HG03520 (cell line): ENCODE data around the gene USP26.
"Not testable (repeated sequence)": the region's sequence is repeated elsewhere in the genome, so short reads cannot be mapped to it uniquely, and the experiment has no call there.

Experiments
- ATAC-seq: cut with Tn5 transposase; IDR thresholded peaks from one replicate; pipeline ENCODE4 v1.9.1; 2021; ENCODE audit warnings: mild to moderate bottlenecking, moderate library complexity; ENCODE audit not compliant: unreplicated experiment

The USP26 gene, protein sequence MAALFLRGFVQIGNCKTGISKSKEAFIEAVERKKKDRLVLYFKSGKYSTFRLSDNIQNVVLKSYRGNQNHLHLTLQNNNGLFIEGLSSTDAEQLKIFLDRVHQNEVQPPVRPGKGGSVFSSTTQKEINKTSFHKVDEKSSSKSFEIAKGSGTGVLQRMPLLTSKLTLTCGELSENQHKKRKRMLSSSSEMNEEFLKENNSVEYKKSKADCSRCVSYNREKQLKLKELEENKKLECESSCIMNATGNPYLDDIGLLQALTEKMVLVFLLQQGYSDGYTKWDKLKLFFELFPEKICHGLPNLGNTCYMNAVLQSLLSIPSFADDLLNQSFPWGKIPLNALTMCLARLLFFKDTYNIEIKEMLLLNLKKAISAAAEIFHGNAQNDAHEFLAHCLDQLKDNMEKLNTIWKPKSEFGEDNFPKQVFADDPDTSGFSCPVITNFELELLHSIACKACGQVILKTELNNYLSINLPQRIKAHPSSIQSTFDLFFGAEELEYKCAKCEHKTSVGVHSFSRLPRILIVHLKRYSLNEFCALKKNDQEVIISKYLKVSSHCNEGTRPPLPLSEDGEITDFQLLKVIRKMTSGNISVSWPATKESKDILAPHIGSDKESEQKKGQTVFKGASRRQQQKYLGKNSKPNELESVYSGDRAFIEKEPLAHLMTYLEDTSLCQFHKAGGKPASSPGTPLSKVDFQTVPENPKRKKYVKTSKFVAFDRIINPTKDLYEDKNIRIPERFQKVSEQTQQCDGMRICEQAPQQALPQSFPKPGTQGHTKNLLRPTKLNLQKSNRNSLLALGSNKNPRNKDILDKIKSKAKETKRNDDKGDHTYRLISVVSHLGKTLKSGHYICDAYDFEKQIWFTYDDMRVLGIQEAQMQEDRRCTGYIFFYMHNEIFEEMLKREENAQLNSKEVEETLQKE

GRCh38 chrX:133097031-133097430, at the start of gene USP26:
Gene USP26, minus strand, starts transcription at chrX:133097109. Its CDS starts 68,889 bp downstream, at chrX:133028220.
- ATAC-seq = no peak

DNA sequence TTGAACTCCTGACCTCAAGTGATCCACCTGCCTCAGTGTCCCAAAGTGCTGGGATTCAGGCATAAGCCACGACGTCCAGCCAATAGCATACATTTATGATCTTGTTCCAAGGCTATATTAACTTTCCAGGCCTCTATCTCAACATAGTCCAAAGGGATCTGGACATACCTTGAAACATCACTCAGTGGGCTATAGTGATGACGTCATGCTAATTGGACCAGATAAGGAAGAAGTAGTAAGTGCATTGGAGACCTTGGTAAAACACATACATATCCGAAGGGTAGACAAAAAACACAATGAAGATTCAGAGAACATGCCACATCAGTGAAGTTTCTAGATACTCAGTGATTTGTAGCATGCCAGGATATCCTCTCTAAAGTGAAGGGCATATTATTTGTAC, 37.4 kb upstream of the USP26 start:
- ATAC-seq = no peak

- no peak for ATAC-seq
These were observed 23.5 kb upstream of the USP26 start for GRCh38 chrX:133120406-133120805.

DNA sequence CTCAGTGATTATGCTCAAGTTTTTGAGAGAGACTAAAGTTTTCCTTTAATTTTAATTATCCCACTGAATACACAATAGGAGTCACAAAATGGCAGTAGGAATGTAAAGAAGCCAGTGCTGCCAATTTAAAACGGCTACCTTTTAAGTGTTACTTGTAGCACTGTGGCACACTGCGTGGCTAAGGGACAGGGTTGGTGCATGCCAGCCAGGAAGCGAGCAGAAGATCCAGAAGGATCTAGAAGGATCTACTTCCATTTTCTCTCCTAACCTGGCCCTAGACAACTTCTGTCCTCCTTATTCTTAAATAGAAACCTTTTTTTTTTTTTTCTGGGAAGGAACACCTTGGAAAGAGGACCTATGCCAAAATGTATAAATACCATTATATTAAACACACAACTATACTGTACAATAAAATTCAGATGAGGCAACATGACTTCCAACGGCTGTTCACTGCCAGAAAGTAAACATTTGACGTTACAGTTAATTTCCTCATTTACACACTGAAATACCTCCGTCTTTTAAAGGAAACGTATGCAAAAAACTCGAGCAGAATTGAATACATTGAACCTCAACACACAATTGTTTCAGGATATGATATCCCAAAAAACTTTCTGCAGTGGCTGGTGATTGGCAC, 2.7 kb downstream of the USP26 start:
- no peak for ATAC-seq

DNA sequence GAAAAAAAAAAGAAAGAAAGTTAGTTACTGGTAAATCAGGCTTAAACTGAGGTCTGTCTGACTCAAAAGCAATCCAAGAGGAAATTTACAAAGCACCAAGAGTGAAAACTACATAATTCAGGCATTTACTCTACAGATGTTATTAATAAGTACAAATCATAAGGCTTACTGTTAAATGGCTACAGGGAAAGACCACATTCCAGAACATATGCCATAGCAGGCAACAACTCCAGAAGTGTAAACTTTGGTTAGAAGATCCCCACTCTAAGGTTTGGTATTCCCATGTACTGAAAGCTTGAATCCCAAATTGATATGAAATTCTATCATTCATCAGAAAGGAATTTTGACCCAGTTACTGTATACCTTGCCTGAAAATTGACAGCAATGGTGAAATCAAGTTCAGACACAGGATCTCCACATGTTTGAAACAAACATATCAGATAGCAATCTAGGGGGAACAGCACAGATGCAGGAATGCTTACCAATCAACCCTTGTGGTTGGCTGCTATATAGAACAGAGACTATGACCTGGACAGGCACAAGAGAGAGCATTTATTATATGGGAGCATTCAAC, 6.6 kb downstream of the USP26 start:
- no peak for ATAC-seq

- no peak for ATAC-seq
These were observed 7.5 kb downstream of the USP26 start for GRCh38 chrX:133089411-133089810.

- ATAC-seq = no peak
These were observed 11.1 kb downstream of the USP26 start for GRCh38 chrX:133085785-133086184.

DNA sequence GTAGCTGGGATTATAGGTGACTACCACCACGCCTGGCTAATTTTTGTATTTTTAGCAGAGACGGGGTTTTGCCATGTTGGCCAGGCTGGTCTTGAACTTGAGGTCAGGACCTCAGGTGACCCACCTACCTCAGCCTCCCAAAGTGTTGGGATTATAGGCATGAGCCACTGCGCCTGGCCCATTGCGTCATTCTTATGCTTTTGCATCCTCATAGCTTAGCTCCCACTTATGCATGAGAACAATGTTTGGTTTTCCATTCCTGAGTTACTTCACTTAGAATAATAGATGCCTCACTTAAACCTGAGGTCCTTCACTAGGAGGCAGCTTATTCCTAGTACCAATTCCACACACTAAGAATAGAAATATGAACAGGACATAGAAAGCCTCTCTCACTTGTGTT, 11.9 kb downstream of the USP26 start:
- ATAC-seq = not testable (repeated sequence)

GRCh38 chrX:133083899-133084298, 13.0 kb downstream of the USP26 start:
- ATAC-seq = no peak

DNA sequence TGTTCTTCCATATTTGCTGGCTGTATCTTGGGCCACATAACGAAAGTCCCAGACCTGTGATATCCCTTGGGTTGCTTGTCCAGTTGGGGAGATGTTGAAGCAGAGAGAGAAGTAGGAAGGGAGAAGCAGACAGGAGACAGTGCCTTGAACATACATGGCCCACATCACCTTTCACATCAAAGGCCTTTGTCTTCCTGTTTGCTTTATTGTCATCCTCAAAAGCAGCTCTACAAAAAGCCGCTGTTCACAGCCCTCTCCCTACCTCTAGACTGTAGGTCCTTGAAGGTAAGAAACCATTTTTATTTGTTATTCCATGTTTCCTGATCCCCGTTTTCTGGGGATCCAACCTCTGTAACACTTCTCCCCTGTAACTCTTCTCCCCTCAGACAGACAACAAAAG, 14.9 kb downstream of the USP26 start:
- no peak for ATAC-seq

- not testable (repeated sequence) for ATAC-seq
These were observed 19.1 kb downstream of the USP26 start for GRCh38 chrX:133077856-133078255.

DNA sequence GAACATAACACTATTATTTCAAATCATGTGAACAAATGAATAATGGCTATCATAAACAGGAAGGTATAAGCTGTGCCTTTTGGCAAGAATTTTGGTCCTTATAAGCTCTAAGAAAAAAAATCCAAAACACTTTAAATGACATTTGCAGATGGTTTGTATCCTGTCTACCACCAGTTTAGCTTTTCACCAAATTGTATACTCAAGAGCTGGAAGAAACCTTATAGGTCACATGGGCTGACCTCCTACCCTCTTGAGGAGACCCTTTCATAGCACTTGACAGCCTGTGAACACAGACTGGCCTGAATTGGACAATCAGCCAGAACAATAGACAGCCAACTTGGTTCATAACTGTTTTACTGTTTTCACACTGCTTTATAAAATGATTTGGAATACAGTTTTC, 24.3 kb downstream of the USP26 start:
- ATAC-seq = no peak

DNA sequence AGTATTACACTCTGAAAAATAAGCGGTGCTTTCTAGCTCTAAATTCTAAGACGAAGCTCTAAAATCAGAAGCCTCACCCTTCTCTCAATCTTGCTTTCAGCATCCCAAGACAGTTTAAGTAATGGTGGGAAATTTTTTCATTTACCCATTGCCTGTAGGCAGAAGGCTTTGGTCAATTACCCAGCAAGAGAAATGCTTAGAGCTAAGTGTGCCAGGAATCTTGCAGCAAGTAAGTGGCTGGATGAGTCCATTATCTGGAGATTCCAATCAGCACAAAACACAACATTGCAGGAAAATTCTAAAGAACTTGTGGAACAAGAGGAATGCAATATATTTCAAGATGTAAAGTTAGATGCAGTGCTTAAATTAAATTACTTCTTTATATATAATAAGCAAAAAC, 28.4 kb downstream of the USP26 start:
- no peak for ATAC-seq

- ATAC-seq = no peak
These were observed 40.6 kb downstream of the USP26 start for GRCh38 chrX:133056341-133056740.

GRCh38 chrX:133054761-133055405, 42.0 kb downstream of the USP26 start:
- ATAC-seq = no peak

GRCh38 chrX:133053861-133054598, 42.9 kb downstream of the USP26 start:
- no peak for ATAC-seq

DNA sequence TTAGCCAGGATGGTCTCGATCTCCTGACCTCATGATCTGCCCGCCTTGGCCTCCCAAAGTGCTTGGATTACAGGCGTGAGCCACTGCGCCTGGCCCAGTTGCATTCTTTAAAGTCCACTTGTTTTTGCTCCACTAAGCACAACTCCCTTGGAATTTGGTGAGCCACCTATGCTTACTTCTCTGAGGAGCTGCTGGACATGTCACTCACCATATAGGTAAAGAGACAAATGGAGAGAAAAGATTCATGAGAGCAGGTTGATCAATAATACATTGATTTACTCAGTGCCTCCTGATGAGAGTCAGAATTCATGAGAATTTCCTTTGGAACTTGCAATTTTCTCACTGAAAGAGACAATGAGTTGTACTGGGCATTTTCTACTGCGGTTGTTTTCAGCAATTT, 48.2 kb downstream of the USP26 start:
- no peak for ATAC-seq

GRCh38 chrX:133046601-133047000, 50.3 kb downstream of the USP26 start:
- ATAC-seq = no peak

GRCh38 chrX:133045986-133046385, 50.9 kb downstream of the USP26 start:
- ATAC-seq = no peak
